Kidney (tissue), 14 donors: ENCODE results near the gene PDLIM7. TPM values are rescaled to one million over a fixed set of nuclear protein-coding genes. Genes with fewer than 3 reads are reported as not detected.

ENCODE experiments used
- DNase-seq, 5 donors: peaks; one replicate each; pipeline ENCODE4 v3.0.0-alpha.2; 2013 to 2020
- FAIRE-seq: peaks from 2 replicates; lab custom pipeline; 2012; peaks lifted over from hg19 to GRCh38; lab: Jason Lieb, UNC
- H3K27ac ChIP-seq, 2 donors: one replicate each; pipeline ENCODE4 v1.7.0; 2013; ENCODE audit warnings: low read depth in 2 of 2, low read length in 2 of 2, inconsistent platforms in 1 of 2
- H3K27me3 ChIP-seq: one replicate; pipeline ENCODE4 v1.7.1; 2013; ENCODE audit warnings: low read length, inconsistent platforms; ENCODE audit not compliant: control insufficient read depth, insufficient read depth
- H3K36me3 ChIP-seq, 3 donors: one replicate each; pipeline versions ENCODE4 v1.7.0 to v1.7.1; 2013; ENCODE audit warnings: low read length in 3 of 3, control low read depth in 1 of 3, inconsistent platforms in 1 of 3; ENCODE audit not compliant: insufficient read depth in 3 of 3, control insufficient read depth in 2 of 3
- H3K4me1 ChIP-seq, 3 donors: one replicate each; pipeline versions ENCODE4 v1.7.0 to v1.7.1; 2013; ENCODE audit warnings: low read length in 3 of 3, inconsistent platforms in 1 of 3, low read depth in 1 of 3; ENCODE audit not compliant: control insufficient read depth in 2 of 3, insufficient read depth in 2 of 3
- H3K4me3 ChIP-seq, 3 donors: one replicate each; pipeline versions ENCODE4 v1.7.0 to v1.8.1; 2013; ENCODE audit warnings: low read length in 3 of 3, control low read depth in 1 of 3, inconsistent platforms in 1 of 3
- H3K9ac ChIP-seq, 3 donors: one replicate each; pipeline versions ENCODE4 v1.7.0 to v1.7.1; 2013; ENCODE audit warnings: low read length in 3 of 3, control low read depth in 1 of 3, inconsistent platforms in 1 of 3
- H3K9me3 ChIP-seq, 3 donors: one replicate each; pipeline versions ENCODE4 v1.7.0 to v1.7.1; 2013; ENCODE audit warnings: low read length in 3 of 3, control low read depth in 1 of 3, inconsistent platforms in 1 of 3; ENCODE audit not compliant: control insufficient read depth in 2 of 3, insufficient read depth in 1 of 3
- CTCF ChIP-seq: IDR thresholded peaks from 3 replicates; pipeline ENCODE4 v1.5.1; 2012; ENCODE audit warnings: mild to moderate bottlenecking, moderate library complexity, borderline replicate concordance; ENCODE audit not compliant: insufficient read depth; ENCODE audit errors: extremely low read depth
- intact Hi-C: fragments of 100-400 bp; cut with DNase I; formaldehyde crosslinking; loops from one replicate; pipeline ENCODE4 v1.11.1; 2022
- polyA plus RNA-seq: library from polyadenylated mRNA; stranded (reverse); fragments of 350-450 nt; fragmentation: Illumina TruSeq; extraction: RNeasy Lipid Tissue Mini Kit (QIAGEN cat#74804); gene quantifications from one replicate; pipeline ENCODE4 v1.2.3, GENCODE V29; 2014; ENCODE audit warnings: low read depth, low replicate concordance; ENCODE audit not compliant: insufficient read depth
- total RNA-seq: library from RNA; stranded (reverse); fragmentation: NEBNext Ultra II Directional; extraction: Animal tissue kit (Norgen Biotek cat#: 25700); gene quantifications from one replicate; pipeline ENCODE4 v1.2.1, GENCODE V29; 2021
- donor health status: control.
- donor health status: control.
- donor health status: control.
- donor health status: control.
- donor health status: control.
- donor health status: DM: yes; HTN: yes; CAD: no.
- donor health status: Normal renal cell carcinoma (clear cell type).

The PDLIM7 gene
- total and polyA plus RNA-seq, 2 donors from 2014 or later, result 46.4 to 89.7 TPM

GRCh38 chr5:177467436-177467835, 30.0 kb downstream of the PDLIM7 start:
- Histone ChIP-seq H3K9ac (no peak overlapping the region), H3K27me3 (no peaks in the 10 kb centered on the region), H3K4me1 (peaks cover 0 to 17% (median 0%) of the 10 kb centered on the region in 3 donors), H3K9me3 (no peaks in the 10 kb centered on the region), H3K36me3 (peaks cover 0 to 9% (median 8%) of the 10 kb centered on the region in 3 donors), H3K4me3 (no peak overlapping the region), H3K27ac (no peak overlapping the region)
- TF ChIP-seq CTCF, result no peak
- FAIRE-seq (no peak), DNase-seq (no peak)
- intact Hi-C loops, result no loop called here

DNA sequence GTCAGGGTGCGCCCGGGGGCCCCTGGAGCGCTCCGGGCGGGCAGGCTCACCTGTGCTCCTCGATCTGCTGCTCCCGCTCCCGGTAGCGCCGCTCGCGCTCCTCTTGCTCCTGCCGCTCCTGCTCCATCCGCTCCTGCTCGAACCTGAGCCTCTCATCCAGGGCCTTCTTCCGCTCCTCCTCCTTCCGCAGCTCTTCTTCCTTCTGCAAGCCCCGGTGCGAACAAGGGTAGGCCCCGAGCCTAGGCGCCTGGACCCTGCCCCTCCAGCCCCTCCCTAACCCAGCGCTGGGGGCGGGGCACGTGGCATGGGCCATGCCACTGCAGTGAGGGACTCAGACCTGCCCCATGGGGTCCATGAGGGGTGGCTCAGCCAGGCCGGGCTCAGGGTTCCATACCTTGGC, 30.5 kb downstream of the PDLIM7 start:
- TF ChIP-seq CTCF, result no peak
- Histone ChIP-seq H3K4me3 (no peak overlapping the region), H3K4me1 (peaks cover 0 to 13% (median 0%) of the 10 kb centered on the region in 3 donors), H3K27me3 (no peaks in the 10 kb centered on the region), H3K9ac (no peak overlapping the region), H3K27ac (no peak overlapping the region), H3K36me3 (peaks cover 0 to 9% (median 8%) of the 10 kb centered on the region in 3 donors), H3K9me3 (no peaks in the 10 kb centered on the region)
- FAIRE-seq, result no peak
- intact Hi-C loops, result no loop called here
- no peak for DNase-seq

DNA sequence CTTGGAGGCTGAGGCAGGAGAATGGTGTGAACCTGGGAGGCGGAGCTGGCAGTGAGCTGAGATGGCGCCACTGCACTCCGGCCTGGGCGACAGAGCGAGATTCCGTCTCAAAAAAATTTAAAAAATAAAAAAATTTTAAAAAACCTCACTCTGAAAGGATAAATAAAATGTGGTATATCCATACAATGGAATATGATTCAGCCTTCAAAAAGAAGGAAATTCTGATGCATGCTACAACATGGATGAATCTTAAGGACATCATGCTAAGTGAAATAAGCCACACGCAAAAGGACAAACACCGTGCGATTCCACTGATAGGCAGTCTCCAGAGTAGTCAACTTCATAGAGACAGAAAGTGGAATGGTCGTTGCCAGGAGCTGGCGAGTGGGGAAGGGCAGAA, 32.4 kb downstream of the PDLIM7 start:
- peaks cover 0 to 9% (median 8%) of the 10 kb centered on the region in 3 donors for H3K36me3 ChIP-seq
- H3K27me3 ChIP-seq, result no peaks in the 10 kb centered on the region
- no peak for DNase-seq
- no peak overlapping the region for H3K27ac ChIP-seq
- no peak for TF ChIP-seq CTCF
- no peak overlapping the region for H3K4me3 ChIP-seq
- no peak overlapping the region for H3K9ac ChIP-seq
- intact Hi-C loops, result no loop called here
- peaks cover 0 to 5% (median 0%) of the 10 kb centered on the region in 3 donors for H3K4me1 ChIP-seq
- no peaks in the 10 kb centered on the region for H3K9me3 ChIP-seq
- no peak for FAIRE-seq

DNA sequence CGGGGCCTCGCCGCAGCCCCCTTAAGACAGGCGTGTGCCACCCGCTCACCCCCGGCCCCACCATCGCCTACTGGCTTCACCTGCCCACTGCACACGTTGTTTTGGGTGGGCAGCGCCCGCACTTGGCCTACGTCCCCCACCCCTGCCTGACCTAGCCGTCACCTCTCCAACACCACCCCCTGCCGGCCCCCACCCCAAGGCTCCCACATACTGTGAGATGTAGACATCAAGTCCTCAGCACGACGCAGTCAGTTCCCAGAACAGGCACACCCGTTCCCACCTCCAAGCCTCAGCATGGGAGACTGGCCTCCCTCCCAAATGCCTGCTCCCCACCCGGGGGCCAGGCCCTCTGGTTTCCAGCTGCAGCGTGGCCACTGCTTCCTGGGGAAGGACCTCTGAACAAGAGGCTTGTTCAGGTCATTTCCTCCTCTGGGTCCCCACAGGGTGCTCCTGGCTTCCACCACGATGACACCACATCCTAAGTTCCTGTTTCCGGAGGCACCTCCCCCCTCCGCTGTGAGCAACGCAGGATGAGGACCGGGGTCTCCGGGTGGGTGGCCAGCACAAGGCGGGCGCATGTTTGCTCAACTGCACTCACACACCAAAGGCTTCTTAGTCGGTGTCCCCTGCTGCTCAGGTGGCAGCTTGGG, 35.3 kb downstream of the PDLIM7 start:
- Histone ChIP-seq H3K27me3 (no peaks in the 10 kb centered on the region), H3K9me3 (no peaks in the 10 kb centered on the region), H3K36me3 (peaks cover 0 to 9% (median 4%) of the 10 kb centered on the region in 3 donors), H3K9ac (no peak overlapping the region), H3K4me1 (no peaks in the 10 kb centered on the region), H3K27ac (no peak overlapping the region), H3K4me3 (no peak overlapping the region)
- DNase-seq (peak in 1 of 5 donors; percentile 82), FAIRE-seq (no peak)
- no peak for TF ChIP-seq CTCF
- intact Hi-C loops, result no loop called here
